Measurements from ENCODE around the gene HNRNPL.
"Not testable (repeated sequence)": the region's sequence is repeated elsewhere in the genome, so short reads cannot be mapped to it uniquely, and the experiment has no call there.

Gene HNRNPL

GRCh38 chr19:38869836-38870607, 20.2 kb upstream of the HNRNPL start:
- no peaks in the 10 kb centered on the region for H3K36me3 ChIP-seq (ENCODE audit: control insufficient read depth in 1 of 2, insufficient read depth in 2 of 2, low read length in 2 of 2)
- H3K4me3 ChIP-seq (ENCODE audit: low read depth in 1 of 2, low read length in 2 of 2) = peak overlapping the region; percentile 73 to 75
- H3K9ac ChIP-seq (ENCODE audit: low read depth in 1 of 2, low read length in 2 of 2) = peak overlapping the region; percentile 47 to 69
- no peaks in the 10 kb centered on the region for H3K9me3 ChIP-seq (ENCODE audit: control insufficient read depth in 1 of 2, low read length in 2 of 2)
- peaks cover 5 to 14% of the 10 kb centered on the region in 2 donors for H3K4me1 ChIP-seq (ENCODE audit: control insufficient read depth in 1 of 2, insufficient read depth in 2 of 2, low read length in 2 of 2)
- H3K27ac ChIP-seq (ENCODE audit: low read depth, low read length) = no peak overlapping the region
- H3K27me3 ChIP-seq (ENCODE audit: control insufficient read depth in 1 of 2, insufficient read depth in 2 of 2, low read length in 2 of 2) = no peaks in the 10 kb centered on the region

GRCh38 chr19:38869160-38869835, 19.5 kb upstream of the HNRNPL start:
- Histone ChIP-seq H3K4me3 (ENCODE audit: low read depth in 1 of 2, low read length in 2 of 2) (peak overlapping the region; percentile 73 to 75), H3K27ac (ENCODE audit: low read depth, low read length) (no peak overlapping the region), H3K36me3 (ENCODE audit: control insufficient read depth in 1 of 2, insufficient read depth in 2 of 2, low read length in 2 of 2) (no peaks in the 10 kb centered on the region), H3K9me3 (ENCODE audit: control insufficient read depth in 1 of 2, low read length in 2 of 2) (no peaks in the 10 kb centered on the region), H3K9ac (ENCODE audit: low read depth in 1 of 2, low read length in 2 of 2) (peak overlapping the region; percentile 47 to 69), H3K4me1 (ENCODE audit: control insufficient read depth in 1 of 2, insufficient read depth in 2 of 2, low read length in 2 of 2) (peaks cover 12 to 21% of the 10 kb centered on the region in 2 donors), H3K27me3 (ENCODE audit: control insufficient read depth in 1 of 2, insufficient read depth in 2 of 2, low read length in 2 of 2) (no peaks in the 10 kb centered on the region)

DNA sequence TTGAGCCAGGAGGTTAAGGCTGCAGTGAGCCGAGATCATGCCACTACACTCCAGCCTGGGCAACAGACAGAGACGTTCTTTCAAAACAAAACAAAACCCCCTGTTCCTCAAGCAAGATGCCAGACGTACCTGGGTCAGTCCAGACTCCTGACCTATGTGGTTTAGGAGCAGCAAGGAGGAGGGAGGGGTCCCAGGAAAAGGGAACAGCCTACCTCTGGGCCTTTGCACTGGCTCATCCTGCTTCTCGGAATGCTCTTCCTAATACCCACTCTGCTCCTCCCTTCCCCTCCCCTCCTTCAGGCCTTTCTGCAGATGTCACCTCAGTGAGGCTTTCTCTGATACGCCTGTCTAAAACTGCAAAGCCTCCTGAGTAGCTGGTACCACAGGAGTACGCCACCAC, 18.8 kb upstream of the HNRNPL start:
- no peak overlapping the region for H3K9ac ChIP-seq (ENCODE audit: low read depth in 1 of 2, low read length in 2 of 2)
- no peak overlapping the region for H3K4me3 ChIP-seq (ENCODE audit: low read depth in 1 of 2, low read length in 2 of 2)
- H3K4me1 ChIP-seq (ENCODE audit: control insufficient read depth in 1 of 2, insufficient read depth in 2 of 2, low read length in 2 of 2) = peaks cover 13 to 23% of the 10 kb centered on the region in 2 donors
- H3K27me3 ChIP-seq (ENCODE audit: control insufficient read depth in 1 of 2, insufficient read depth in 2 of 2, low read length in 2 of 2) = no peaks in the 10 kb centered on the region
- no peaks in the 10 kb centered on the region for H3K36me3 ChIP-seq (ENCODE audit: control insufficient read depth in 1 of 2, insufficient read depth in 2 of 2, low read length in 2 of 2)
- H3K27ac ChIP-seq (ENCODE audit: low read depth, low read length) = no peak overlapping the region
- H3K9me3 ChIP-seq (ENCODE audit: control insufficient read depth in 1 of 2, low read length in 2 of 2) = no peaks in the 10 kb centered on the region

DNA sequence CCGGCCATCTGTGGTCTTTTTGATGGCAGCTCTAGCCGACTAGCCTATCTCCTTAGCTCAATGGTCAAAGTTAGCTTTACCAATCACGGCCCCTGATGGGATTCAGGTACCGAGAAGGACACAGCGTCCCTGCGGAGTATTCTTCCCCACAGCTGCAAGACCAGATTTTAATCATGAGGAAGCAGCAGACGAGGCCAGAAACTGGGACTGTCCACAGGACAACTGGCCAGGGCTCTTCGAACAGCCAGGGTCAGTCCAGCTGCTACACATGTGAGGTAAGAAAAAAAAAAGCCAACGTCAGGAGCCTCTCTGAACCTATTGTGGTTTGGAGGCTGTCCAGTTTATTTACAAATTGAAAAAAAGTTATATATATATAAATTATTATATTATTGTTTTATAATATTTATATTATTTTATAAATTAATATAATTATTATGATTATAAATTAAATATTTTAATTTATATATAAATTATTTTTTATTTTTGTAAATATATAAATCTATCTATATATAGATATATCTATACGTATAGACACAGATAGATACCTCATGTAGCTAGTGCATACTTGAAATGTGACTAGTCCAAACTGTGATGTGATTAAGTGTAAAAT, 17.5 kb upstream of the HNRNPL start:
- H3K9me3 ChIP-seq (ENCODE audit: control insufficient read depth in 1 of 2, low read length in 2 of 2) = no peaks in the 10 kb centered on the region
- H3K27ac ChIP-seq (ENCODE audit: low read depth, low read length) = no peak overlapping the region
- no peak overlapping the region for H3K4me3 ChIP-seq (ENCODE audit: low read depth in 1 of 2, low read length in 2 of 2)
- H3K36me3 ChIP-seq (ENCODE audit: control insufficient read depth in 1 of 2, insufficient read depth in 2 of 2, low read length in 2 of 2) = no peaks in the 10 kb centered on the region
- no peaks in the 10 kb centered on the region for H3K27me3 ChIP-seq (ENCODE audit: control insufficient read depth in 1 of 2, insufficient read depth in 2 of 2, low read length in 2 of 2)
- no peak overlapping the region for H3K9ac ChIP-seq (ENCODE audit: low read depth in 1 of 2, low read length in 2 of 2)
- H3K4me1 ChIP-seq (ENCODE audit: control insufficient read depth in 1 of 2, insufficient read depth in 2 of 2, low read length in 2 of 2) = peaks cover 17 to 27% of the 10 kb centered on the region in 2 donors

DNA sequence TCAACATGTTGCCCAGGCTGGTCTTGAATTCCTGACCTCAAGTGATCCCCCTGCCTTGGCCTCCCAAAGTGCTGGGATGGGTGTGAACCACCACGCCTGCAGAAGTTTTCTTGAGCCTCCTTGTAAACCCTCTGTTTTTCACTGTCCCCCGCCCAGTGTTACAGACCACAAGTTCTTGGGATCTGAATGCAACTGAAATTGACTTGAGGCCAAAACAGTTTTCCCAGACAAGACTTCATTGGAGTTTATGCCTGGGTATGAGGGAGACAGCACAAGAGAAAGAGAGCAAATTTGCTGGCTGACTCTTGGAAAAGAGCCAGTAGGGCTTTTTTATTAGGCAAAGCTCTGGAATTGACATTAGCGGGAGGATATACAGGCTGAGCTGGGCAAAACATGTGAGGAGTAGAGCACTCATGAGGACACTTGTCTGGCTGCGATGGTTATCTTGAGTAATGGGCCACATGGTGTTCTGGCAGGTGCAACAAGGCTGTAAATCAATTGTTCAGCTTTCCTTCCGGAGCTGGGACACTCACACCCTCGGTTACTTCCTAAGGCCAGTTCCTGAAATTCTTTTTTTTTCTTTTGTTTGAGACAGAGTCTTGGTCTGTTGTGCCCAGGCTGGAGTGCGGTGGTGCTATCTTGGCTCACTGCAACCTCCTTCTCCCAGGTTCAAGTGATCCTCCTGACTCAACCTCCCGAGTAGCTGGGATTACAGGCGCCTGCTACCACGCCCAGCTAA, 12.7 kb upstream of the HNRNPL start:
- Histone ChIP-seq H3K27ac (ENCODE audit: low read depth, low read length) (no peak overlapping the region), H3K4me1 (ENCODE audit: control insufficient read depth in 1 of 2, insufficient read depth in 2 of 2, low read length in 2 of 2) (peaks cover 25 to 28% of the 10 kb centered on the region in 2 donors), H3K4me3 (ENCODE audit: low read depth in 1 of 2, low read length in 2 of 2) (no peak overlapping the region), H3K27me3 (ENCODE audit: control insufficient read depth in 1 of 2, insufficient read depth in 2 of 2, low read length in 2 of 2) (no peaks in the 10 kb centered on the region), H3K9ac (ENCODE audit: low read depth in 1 of 2, low read length in 2 of 2) (no peak overlapping the region), H3K36me3 (ENCODE audit: control insufficient read depth in 1 of 2, insufficient read depth in 2 of 2, low read length in 2 of 2) (no peaks in the 10 kb centered on the region), H3K9me3 (ENCODE audit: control insufficient read depth in 1 of 2, low read length in 2 of 2) (no peaks in the 10 kb centered on the region)

GRCh38 chr19:38861368-38861767, 11.6 kb upstream of the HNRNPL start:
- no peak overlapping the region for H3K4me3 ChIP-seq (ENCODE audit: low read depth in 1 of 2, low read length in 2 of 2)
- H3K36me3 ChIP-seq (ENCODE audit: control insufficient read depth in 1 of 2, insufficient read depth in 2 of 2, low read length in 2 of 2) = no peaks in the 10 kb centered on the region
- H3K4me1 ChIP-seq (ENCODE audit: control insufficient read depth in 1 of 2, insufficient read depth in 2 of 2, low read length in 2 of 2) = peaks cover 26 to 31% of the 10 kb centered on the region in 2 donors
- H3K9me3 ChIP-seq (ENCODE audit: control insufficient read depth in 1 of 2, low read length in 2 of 2) = no peaks in the 10 kb centered on the region
- H3K27ac ChIP-seq (ENCODE audit: low read depth, low read length) = no peak overlapping the region
- no peak overlapping the region for H3K9ac ChIP-seq (ENCODE audit: low read depth in 1 of 2, low read length in 2 of 2)
- no peaks in the 10 kb centered on the region for H3K27me3 ChIP-seq (ENCODE audit: control insufficient read depth in 1 of 2, insufficient read depth in 2 of 2, low read length in 2 of 2)

- H3K27ac ChIP-seq (ENCODE audit: low read depth, low read length) = not testable (repeated sequence)
Measured at GRCh38 chr19:38859631-38860204, 9.9 kb upstream of the HNRNPL start.

GRCh38 chr19:38856813-38857212, 7.0 kb upstream of the HNRNPL start:
- peaks cover 14 to 19% of the 10 kb centered on the region in 2 donors for H3K4me1 ChIP-seq (ENCODE audit: control insufficient read depth in 1 of 2, insufficient read depth in 2 of 2, low read length in 2 of 2)
- no peak overlapping the region for H3K9ac ChIP-seq (ENCODE audit: low read depth in 1 of 2, low read length in 2 of 2)
- no peaks in the 10 kb centered on the region for H3K27me3 ChIP-seq (ENCODE audit: control insufficient read depth in 1 of 2, insufficient read depth in 2 of 2, low read length in 2 of 2)
- no peaks in the 10 kb centered on the region for H3K9me3 ChIP-seq (ENCODE audit: control insufficient read depth in 1 of 2, low read length in 2 of 2)
- H3K4me3 ChIP-seq (ENCODE audit: low read depth in 1 of 2, low read length in 2 of 2) = no peak overlapping the region
- no peak overlapping the region for H3K27ac ChIP-seq (ENCODE audit: low read depth, low read length)
- H3K36me3 ChIP-seq (ENCODE audit: control insufficient read depth in 1 of 2, insufficient read depth in 2 of 2, low read length in 2 of 2) = no peaks in the 10 kb centered on the region

More at GRCh38 chr19:38859631-38860204, 9.9 kb upstream of the HNRNPL start:
- H3K4me1 ChIP-seq (ENCODE audit: control insufficient read depth in 1 of 2, insufficient read depth in 2 of 2, low read length in 2 of 2) = peaks cover 18 to 23% of the 10 kb centered on the region in 2 donors
- not testable (repeated sequence) for H3K36me3 ChIP-seq (ENCODE audit: control insufficient read depth in 1 of 2, insufficient read depth in 2 of 2, low read length in 2 of 2); H3K9me3 ChIP-seq (ENCODE audit: control insufficient read depth in 1 of 2, low read length in 2 of 2); H3K9ac ChIP-seq (ENCODE audit: low read depth in 1 of 2, low read length in 2 of 2); H3K4me3 ChIP-seq (ENCODE audit: low read depth in 1 of 2, low read length in 2 of 2); H3K27me3 ChIP-seq (ENCODE audit: control insufficient read depth in 1 of 2, insufficient read depth in 2 of 2, low read length in 2 of 2)

DNA sequence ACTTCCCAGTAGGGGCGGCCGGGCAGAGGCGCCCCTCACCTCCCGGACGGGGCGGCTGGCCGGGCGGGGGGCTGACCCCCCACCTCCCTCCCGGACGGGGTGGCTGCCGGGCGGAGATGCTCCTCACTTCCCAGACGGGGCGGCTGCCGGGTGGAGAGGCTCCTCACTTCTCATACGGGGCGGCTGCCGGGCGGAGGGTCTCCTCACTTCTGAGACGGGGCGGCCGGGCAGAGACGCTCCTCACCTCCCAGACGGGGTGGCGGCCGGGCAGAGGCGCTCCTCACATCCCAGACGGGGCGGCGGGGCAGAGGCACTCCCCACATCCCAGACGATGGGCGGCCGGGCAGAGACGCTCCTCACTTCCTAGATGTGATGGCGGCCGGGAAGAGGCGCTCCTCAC, 6.0 kb upstream of the HNRNPL start:
- not testable (repeated sequence) for H3K9me3 ChIP-seq (ENCODE audit: control insufficient read depth in 1 of 2, low read length in 2 of 2); H3K27me3 ChIP-seq (ENCODE audit: control insufficient read depth in 1 of 2, insufficient read depth in 2 of 2, low read length in 2 of 2); H3K4me3 ChIP-seq (ENCODE audit: low read depth in 1 of 2, low read length in 2 of 2)

More for the DNA sequence above, 6.0 kb upstream of the HNRNPL start:
- peaks cover 11 to 26% of the 10 kb centered on the region in 2 donors for H3K4me1 ChIP-seq (ENCODE audit: control insufficient read depth in 1 of 2, insufficient read depth in 2 of 2, low read length in 2 of 2)
- H3K27ac ChIP-seq (ENCODE audit: low read depth, low read length); H3K9ac ChIP-seq (ENCODE audit: low read depth in 1 of 2, low read length in 2 of 2); H3K36me3 ChIP-seq (ENCODE audit: control insufficient read depth in 1 of 2, insufficient read depth in 2 of 2, low read length in 2 of 2): not testable (repeated sequence)
